Measurements from ENCODE around the gene KCNC3.

KCNC3 gene

DNA sequence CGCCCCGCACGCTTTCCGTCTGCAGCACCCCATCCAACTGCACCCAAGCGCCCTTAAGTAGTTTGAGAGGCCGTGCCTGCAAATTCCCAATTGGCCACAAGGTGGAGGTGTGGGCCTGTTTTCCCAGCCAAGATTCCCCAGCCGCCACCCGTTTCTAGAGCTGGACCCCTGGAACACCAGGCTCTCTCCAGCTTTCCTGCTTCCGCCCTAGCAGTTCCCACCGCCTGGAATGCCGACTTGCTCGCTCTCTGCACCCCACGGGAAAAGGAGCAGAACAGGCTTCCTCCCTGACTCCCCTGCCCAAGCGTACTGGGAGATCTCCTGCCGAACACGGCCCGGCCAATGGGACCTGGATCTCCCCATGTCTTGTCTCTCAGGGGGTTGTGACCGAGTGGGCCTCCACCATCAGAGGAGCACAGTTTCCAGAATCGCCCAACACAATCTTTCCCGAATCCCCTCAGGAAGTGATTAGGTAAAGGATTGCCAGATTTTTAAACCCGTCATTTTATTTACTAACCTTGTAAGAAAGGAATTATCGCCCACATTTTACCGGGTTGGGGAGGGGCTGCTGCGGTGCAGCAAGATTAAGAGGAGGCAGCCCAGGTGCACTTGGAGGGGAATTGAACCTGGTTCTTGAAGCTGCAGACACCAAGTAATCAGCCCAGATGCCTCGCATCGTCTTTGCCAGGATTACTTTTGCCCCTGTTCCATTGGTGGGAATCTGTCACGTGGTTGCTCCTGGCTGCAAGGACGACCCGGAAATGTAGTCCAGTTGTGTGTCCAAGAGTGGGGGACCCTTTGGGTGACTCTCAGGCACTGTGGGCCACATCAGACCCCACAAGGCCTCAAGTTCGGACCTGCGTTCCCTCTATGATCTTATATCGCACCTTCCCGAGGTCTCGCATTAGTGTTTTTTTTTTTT lies 39.7 kb upstream of the KCNC3 start (continued):
- TF ChIP-seq, protein P1, sequence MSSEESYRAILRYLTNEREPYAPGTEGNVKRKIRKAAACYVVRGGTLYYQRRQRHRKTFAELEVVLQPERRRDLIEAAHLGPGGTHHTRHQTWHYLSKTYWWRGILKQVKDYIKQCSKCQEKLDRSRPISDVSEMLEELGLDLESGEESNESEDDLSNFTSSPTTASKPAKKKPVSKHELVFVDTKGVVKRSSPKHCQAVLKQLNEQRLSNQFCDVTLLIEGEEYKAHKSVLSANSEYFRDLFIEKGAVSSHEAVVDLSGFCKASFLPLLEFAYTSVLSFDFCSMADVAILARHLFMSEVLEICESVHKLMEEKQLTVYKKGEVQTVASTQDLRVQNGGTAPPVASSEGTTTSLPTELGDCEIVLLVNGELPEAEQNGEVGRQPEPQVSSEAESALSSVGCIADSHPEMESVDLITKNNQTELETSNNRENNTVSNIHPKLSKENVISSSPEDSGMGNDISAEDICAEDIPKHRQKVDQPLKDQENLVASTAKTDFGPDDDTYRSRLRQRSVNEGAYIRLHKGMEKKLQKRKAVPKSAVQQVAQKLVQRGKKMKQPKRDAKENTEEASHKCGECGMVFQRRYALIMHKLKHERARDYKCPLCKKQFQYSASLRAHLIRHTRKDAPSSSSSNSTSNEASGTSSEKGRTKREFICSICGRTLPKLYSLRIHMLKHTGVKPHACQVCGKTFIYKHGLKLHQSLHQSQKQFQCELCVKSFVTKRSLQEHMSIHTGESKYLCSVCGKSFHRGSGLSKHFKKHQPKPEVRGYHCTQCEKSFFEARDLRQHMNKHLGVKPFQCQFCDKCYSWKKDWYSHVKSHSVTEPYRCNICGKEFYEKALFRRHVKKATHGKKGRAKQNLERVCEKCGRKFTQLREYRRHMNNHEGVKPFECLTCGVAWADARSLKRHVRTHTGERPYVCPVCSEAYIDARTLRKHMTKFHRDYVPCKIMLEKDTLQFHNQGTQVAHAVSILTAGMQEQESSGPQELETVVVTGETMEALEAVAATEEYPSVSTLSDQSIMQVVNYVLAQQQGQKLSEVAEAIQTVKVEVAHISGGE (tag by site-specific recombination; conservative IDR thresholded peaks at IDR 0.05; ENCODE audit: low read depth): peak; percentile 75
- TF ChIP-seq, protein P2, sequence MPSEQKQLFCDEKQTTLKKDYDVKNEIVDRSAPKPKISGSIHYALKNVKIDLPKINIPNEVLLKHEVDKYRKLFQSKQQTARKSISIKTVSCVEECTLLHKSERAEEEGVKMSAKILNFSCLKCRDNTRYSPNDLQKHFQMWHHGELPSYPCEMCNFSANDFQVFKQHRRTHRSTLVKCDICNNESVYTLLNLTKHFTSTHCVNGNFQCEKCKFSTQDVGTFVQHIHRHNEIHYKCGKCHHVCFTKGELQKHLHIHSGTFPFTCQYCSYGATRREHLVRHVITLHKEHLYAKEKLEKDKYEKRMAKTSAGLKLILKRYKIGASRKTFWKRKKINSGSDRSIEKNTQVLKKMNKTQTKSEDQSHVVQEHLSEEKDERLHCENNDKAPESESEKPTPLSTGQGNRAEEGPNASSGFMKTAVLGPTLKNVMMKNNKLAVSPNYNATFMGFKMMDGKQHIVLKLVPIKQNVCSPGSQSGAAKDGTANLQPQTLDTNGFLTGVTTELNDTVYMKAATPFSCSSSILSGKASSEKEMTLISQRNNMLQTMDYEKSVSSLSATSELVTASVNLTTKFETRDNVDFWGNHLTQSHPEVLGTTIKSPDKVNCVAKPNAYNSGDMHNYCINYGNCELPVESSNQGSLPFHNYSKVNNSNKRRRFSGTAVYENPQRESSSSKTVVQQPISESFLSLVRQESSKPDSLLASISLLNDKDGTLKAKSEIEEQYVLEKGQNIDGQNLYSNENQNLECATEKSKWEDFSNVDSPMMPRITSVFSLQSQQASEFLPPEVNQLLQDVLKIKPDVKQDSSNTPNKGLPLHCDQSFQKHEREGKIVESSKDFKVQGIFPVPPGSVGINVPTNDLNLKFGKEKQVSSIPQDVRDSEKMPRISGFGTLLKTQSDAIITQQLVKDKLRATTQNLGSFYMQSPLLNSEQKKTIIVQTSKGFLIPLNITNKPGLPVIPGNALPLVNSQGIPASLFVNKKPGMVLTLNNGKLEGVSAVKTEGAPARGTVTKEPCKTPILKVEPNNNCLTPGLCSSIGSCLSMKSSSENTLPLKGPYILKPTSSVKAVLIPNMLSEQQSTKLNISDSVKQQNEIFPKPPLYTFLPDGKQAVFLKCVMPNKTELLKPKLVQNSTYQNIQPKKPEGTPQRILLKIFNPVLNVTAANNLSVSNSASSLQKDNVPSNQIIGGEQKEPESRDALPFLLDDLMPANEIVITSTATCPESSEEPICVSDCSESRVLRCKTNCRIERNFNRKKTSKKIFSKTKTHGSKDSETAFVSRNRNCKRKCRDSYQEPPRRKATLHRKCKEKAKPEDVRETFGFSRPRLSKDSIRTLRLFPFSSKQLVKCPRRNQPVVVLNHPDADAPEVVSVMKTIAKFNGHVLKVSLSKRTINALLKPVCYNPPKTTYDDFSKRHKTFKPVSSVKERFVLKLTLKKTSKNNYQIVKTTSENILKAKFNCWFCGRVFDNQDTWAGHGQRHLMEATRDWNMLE (tag by site-specific recombination; conservative IDR thresholded peaks at IDR 0.05; ENCODE audit: low read depth): 0 out of 2 replicates have a peak, but pooled peaks have one; percentile 17
- TF ChIP-seq, protein P3, sequence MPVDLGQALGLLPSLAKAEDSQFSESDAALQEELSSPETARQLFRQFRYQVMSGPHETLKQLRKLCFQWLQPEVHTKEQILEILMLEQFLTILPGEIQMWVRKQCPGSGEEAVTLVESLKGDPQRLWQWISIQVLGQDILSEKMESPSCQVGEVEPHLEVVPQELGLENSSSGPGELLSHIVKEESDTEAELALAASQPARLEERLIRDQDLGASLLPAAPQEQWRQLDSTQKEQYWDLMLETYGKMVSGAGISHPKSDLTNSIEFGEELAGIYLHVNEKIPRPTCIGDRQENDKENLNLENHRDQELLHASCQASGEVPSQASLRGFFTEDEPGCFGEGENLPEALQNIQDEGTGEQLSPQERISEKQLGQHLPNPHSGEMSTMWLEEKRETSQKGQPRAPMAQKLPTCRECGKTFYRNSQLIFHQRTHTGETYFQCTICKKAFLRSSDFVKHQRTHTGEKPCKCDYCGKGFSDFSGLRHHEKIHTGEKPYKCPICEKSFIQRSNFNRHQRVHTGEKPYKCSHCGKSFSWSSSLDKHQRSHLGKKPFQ (tag by site-specific recombination; IDR thresholded peaks at IDR 0.05): peak; percentile 77
- TF ChIP-seq SP3 (tag by site-specific recombination; IDR thresholded peaks at IDR 0.05): 0 out of 2 replicates have a peak, but pooled peaks have one; percentile 12
- TF ChIP-seq ZBTB48 (tag by site-specific recombination; IDR thresholded peaks at IDR 0.05): peak; percentile 33; the same call in 1 of the 2 replicates
- no peak for TF ChIP-seq OSR2 (tag by site-specific recombination; IDR thresholded peaks at IDR 0.05)
- TF ChIP-seq ZBTB8A (tag by site-specific recombination; IDR thresholded peaks at IDR 0.05): no peak
- TF ChIP-seq ZNF670 (tag by site-specific recombination; IDR thresholded peaks at IDR 0.05; ENCODE audit: low read depth): no peak
- no peak for TF ChIP-seq HOXC10 (CRISPR knock-in tag; IDR thresholded peaks at IDR 0.05)
- no peak for TF ChIP-seq ZNF416 (tag by site-specific recombination; IDR thresholded peaks at IDR 0.05)

DNA sequence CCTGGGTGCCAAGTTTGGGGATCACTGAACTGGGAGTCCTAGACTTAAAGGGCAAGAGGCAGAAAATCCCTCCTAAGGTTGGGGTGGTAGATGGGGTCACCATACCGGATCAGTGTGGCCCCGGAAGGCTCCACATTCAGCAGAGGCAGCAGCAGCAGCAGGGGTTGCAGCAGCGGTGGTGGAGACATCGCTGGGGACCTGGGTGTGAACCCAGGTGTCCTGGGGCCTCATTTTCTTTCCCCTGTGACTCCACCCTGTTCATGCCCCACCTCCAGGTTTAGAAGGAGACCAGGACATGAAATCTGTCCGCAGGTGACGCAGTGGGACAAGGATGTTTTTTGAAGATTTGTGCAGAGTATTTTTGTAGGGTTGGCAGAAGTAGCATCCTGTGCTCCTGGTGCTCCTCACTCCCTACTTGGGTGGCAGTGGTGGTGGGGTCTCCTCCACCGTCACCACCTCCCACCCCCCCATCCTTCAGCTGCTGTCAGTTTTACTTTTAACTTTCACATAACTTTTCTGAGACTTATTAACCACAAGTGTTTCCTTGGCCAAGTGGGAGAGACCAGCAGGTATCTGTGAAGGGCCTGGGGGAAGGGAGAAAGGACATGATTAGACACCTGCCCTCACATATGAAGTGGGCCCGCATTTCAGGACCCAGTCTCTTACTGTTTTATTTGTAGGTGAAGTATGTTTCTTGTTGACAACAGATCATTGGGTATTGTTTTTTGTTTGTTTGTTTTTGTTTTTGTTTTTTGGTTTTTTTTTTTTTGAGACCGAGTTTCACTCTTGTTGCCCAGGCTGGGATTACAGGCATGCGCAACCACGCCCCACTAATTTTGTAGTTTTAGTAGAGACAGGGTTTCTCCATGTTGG lies 36.5 kb upstream of the KCNC3 start, which contains the start of gene NAPSA:
Gene NAPSA (minus strand): TSS at position 206 of the 873 bp plus-strand sequence. CDS start 18 bp downstream, at position 188.
- Histone ChIP-seq H3K36me3 (ENCODE audit: control insufficient read depth in 2 of 2, insufficient read depth in 1 of 2, low read length in 2 of 2) (no peaks in the 10 kb centered on the region), H3K4me3 (ENCODE audit: low read depth, low read length) (no peak within 1 kb of the TSS), H3K4me1 (ENCODE audit: control insufficient read depth, insufficient read depth, low read length) (no peaks in the 10 kb centered on the region), H3K27ac (ENCODE audit: extremely low read depth, low read depth, low read length) (no peak within 1 kb of the TSS), H3K9me3 (ENCODE audit: control insufficient read depth, insufficient read depth, low read depth, low read length) (no peaks in the 10 kb centered on the region)
- ChIA-PET POLR2A (interaction anchor here (0.6 kb wide), 2 partner anchors 189 to 214 kb away, joined by 4 to 5 read pairs; no protein-coding TSS in a partner anchor), CTCF (interaction anchor here (0.6 to 6.5 kb wide), 4 partner anchors 9 to 97 kb away, joined by 3 to 99 read pairs (median 22); no protein-coding TSS in a partner anchor)
- TF ChIP-seq PRDM1 (tag by site-specific recombination; IDR thresholded peaks at IDR 0.05) (0 out of 2 replicates have a peak, but pooled peaks have one; percentile 17), ZNF335 (tag by site-specific recombination; conservative IDR thresholded peaks at IDR 0.05) (no peak), ZNF529 (tag by site-specific recombination; IDR thresholded peaks at IDR 0.05; ENCODE audit: insufficient replicate concordance) (no peak), ZFP69B (tag by site-specific recombination; IDR thresholded peaks at IDR 0.05) (0 out of 2 replicates have a peak, but pooled peaks have one; percentile 27)
- TF ChIP-seq, protein P4, sequence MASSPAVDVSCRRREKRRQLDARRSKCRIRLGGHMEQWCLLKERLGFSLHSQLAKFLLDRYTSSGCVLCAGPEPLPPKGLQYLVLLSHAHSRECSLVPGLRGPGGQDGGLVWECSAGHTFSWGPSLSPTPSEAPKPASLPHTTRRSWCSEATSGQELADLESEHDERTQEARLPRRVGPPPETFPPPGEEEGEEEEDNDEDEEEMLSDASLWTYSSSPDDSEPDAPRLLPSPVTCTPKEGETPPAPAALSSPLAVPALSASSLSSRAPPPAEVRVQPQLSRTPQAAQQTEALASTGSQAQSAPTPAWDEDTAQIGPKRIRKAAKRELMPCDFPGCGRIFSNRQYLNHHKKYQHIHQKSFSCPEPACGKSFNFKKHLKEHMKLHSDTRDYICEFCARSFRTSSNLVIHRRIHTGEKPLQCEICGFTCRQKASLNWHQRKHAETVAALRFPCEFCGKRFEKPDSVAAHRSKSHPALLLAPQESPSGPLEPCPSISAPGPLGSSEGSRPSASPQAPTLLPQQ (tag by site-specific recombination; IDR thresholded peaks at IDR 0.05): peak; percentile 54

Data from HEK293 (cell line).